ENCODE data around the gene KRT9. TPM values are rescaled to one million over a fixed set of nuclear protein-coding genes. Genes with fewer than 3 reads are reported as not detected.
A peak's percentile ranks its signal among the peaks of the same experiment; 100 is the strongest.

KRT9 gene
- polyA plus RNA-seq, 3 donors = not detected

DNA sequence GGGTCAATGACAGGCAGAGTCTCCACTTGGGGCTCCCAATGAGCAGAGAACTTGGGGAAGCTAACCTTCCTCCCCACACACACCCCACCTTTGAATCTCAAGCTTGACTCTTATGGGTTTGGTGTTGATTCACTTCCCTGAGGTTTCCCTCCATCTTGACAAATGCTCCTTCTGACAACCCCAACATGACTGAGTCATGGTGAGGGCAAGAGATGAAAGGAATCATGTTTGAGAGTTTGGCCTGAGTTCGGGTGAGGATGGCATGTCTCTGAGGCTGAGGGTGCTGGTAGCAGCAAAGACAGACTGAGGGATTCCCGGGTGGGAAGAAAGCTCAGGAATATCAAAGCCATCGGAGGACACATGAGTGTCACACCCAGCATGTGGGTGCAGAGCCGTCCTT is 18.7 kb downstream of the KRT9 start:
- peaks cover 13% of the 10 kb centered on the region for H3K4me1 Mint-ChIP-seq
- peaks cover 0 to 1% (median 0%) of the 10 kb centered on the region in 7 donors for H3K9me3 Mint-ChIP-seq
- H3K4me3 Mint-ChIP-seq = no peak overlapping the region
- Histone ChIP-seq H3K27me3 (ENCODE audit: control insufficient read depth in 2 of 2, insufficient read depth in 2 of 2, low read length in 2 of 2) (peaks cover 2% of the 10 kb centered on the region in 2 donors), H4K20me1 (ENCODE audit: insufficient read depth, low read length) (no peaks in the 10 kb centered on the region), H2AFZ (ENCODE audit: insufficient read depth, low read depth, low read length, poor library complexity, severe bottlenecking) (no peak overlapping the region), H3K9me3 (replicated peaks in 1 of 2; ENCODE audit: control insufficient read depth in 1 of 2, insufficient read depth in 1 of 2, low read length in 2 of 2) (no peaks in the 10 kb centered on the region), H3K4me1 (ENCODE audit: control insufficient read depth in 1 of 2, insufficient read depth in 2 of 2, low read length in 2 of 2) (peaks cover 11 to 12% of the 10 kb centered on the region in 2 donors), H3K27ac (ENCODE audit: low read depth in 1 of 2, low read length in 2 of 2) (no peak overlapping the region), H3K4me3 (replicated peaks in 1 of 3; ENCODE audit: low read depth in 2 of 3, low read length in 3 of 3) (no peak overlapping the region), H3K4me2 (replicated peaks; ENCODE audit: extremely low read depth, low read length, poor library complexity, severe bottlenecking) (no peak overlapping the region), H3K9ac (ENCODE audit: insufficient read depth, low read length, poor library complexity, severe bottlenecking) (no peak overlapping the region), H3K79me2 (ENCODE audit: insufficient read depth, low read length) (no peaks in the 10 kb centered on the region), H3K36me3 (replicated peaks in 1 of 2; ENCODE audit: control insufficient read depth in 1 of 2, insufficient read depth in 2 of 2, low read length in 2 of 2) (no peaks in the 10 kb centered on the region)
- intact Hi-C loops (cut with micrococcal nuclease) = no loop called here
- no peaks in the 10 kb centered on the region for H3K36me3 Mint-ChIP-seq
- no peak for DNase-seq
- peaks cover 7 to 9% (median 8%) of the 10 kb centered on the region in 3 donors for H3K27me3 Mint-ChIP-seq (ENCODE audit: low read depth in 3 of 3)
- 100% methylated on average over 3 of the region's 4 CpGs for WGBS (ENCODE audit: insufficient coverage)
- TF ChIP-seq, protein P1, sequence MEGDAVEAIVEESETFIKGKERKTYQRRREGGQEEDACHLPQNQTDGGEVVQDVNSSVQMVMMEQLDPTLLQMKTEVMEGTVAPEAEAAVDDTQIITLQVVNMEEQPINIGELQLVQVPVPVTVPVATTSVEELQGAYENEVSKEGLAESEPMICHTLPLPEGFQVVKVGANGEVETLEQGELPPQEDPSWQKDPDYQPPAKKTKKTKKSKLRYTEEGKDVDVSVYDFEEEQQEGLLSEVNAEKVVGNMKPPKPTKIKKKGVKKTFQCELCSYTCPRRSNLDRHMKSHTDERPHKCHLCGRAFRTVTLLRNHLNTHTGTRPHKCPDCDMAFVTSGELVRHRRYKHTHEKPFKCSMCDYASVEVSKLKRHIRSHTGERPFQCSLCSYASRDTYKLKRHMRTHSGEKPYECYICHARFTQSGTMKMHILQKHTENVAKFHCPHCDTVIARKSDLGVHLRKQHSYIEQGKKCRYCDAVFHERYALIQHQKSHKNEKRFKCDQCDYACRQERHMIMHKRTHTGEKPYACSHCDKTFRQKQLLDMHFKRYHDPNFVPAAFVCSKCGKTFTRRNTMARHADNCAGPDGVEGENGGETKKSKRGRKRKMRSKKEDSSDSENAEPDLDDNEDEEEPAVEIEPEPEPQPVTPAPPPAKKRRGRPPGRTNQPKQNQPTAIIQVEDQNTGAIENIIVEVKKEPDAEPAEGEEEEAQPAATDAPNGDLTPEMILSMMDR (IDR thresholded peaks at IDR 0.05) = no peak
- no peak overlapping the region for H3K27ac Mint-ChIP-seq

DNA sequence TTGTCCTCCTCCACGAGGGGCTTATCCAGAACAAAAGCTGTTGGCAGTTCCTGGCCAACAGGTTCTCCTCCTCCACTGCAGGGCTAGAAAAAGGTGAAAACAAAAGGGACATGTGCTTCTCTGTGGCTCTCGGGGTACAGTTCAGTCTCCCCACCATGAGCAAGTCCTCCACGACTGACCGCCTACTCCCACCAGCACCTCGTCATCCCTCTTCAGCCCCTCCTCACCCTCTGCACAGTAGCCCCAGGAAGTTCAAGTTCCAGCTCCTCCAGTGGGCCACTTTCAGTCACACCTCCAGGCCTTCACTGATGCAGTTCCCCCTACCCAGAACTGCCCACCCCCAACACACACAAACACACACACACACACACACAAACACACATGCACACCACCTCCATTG is 19.4 kb downstream of the KRT9 start:
- intact Hi-C loops (cut with micrococcal nuclease) = no loop called here
- H3K27ac ChIP-seq (ENCODE audit: low read depth in 1 of 2, low read length in 2 of 2) = no peak overlapping the region
- 95% methylated on average over 5 of the region's 5 CpGs for WGBS (ENCODE audit: insufficient coverage)
- H3K9me3 ChIP-seq (replicated peaks in 1 of 2; ENCODE audit: control insufficient read depth in 1 of 2, insufficient read depth in 1 of 2, low read length in 2 of 2) = no peaks in the 10 kb centered on the region
- Mint-ChIP-seq H3K36me3 (peaks cover 0 to under 1% of the 10 kb centered on the region in 2 donors), H3K9me3 (peaks cover 0 to 1% (median 0%) of the 10 kb centered on the region in 7 donors), H3K4me3 (peak overlapping the region in 1 of 2 donors; percentile 31), H3K27ac (peak overlapping the region in 1 of 7 donors; percentile 70), H3K4me1 (peaks cover 20% of the 10 kb centered on the region), H3K27me3 (ENCODE audit: low read depth in 3 of 3) (peaks cover 5 to 12% (median 7%) of the 10 kb centered on the region in 3 donors)
- peaks cover 16 to 19% of the 10 kb centered on the region in 2 donors for H3K4me1 ChIP-seq (ENCODE audit: control insufficient read depth in 1 of 2, insufficient read depth in 2 of 2, low read length in 2 of 2)
- no peaks in the 10 kb centered on the region for H3K79me2 ChIP-seq (ENCODE audit: insufficient read depth, low read length)
- H3K27me3 ChIP-seq (ENCODE audit: control insufficient read depth in 2 of 2, insufficient read depth in 2 of 2, low read length in 2 of 2) = peaks cover 2% of the 10 kb centered on the region in 2 donors
- no peaks in the 10 kb centered on the region for H4K20me1 ChIP-seq (ENCODE audit: insufficient read depth, low read length)
- no peak overlapping the region for H3K4me2 ChIP-seq (replicated peaks; ENCODE audit: extremely low read depth, low read length, poor library complexity, severe bottlenecking)
- H3K4me3 ChIP-seq (replicated peaks in 1 of 3; ENCODE audit: low read depth in 2 of 3, low read length in 3 of 3) = no peak overlapping the region
- DNase-seq = no peak
- no peak overlapping the region for H2AFZ ChIP-seq (ENCODE audit: insufficient read depth, low read depth, low read length, poor library complexity, severe bottlenecking)
- TF ChIP-seq, protein P1 (IDR thresholded peaks at IDR 0.05) = no peak
- no peaks in the 10 kb centered on the region for H3K36me3 ChIP-seq (replicated peaks in 1 of 2; ENCODE audit: control insufficient read depth in 1 of 2, insufficient read depth in 2 of 2, low read length in 2 of 2)
- no peak overlapping the region for H3K9ac ChIP-seq (ENCODE audit: insufficient read depth, low read length, poor library complexity, severe bottlenecking)

Data from CD14-positive monocyte (primary cell).